CD4-positive, alpha-beta T cell treated with Interleukin-2 at 100 ng/mL for 4 hours (primary cell): ENCODE measurements around the gene TBL3.
A peak's percentile ranks its signal among the peaks of the same experiment; 100 is the strongest.

Experiments
- DNase-seq: peaks from one replicate; pipeline ENCODE4 v3.0.0-alpha.2; 2020; ENCODE audit warnings: low spot score

TBL3 gene

GRCh38 chr16:1982991-1983543, 11.2 kb downstream of the TBL3 start:
- DNase-seq: no peak

GRCh38 chr16:1983544-1984346, 11.9 kb downstream of the TBL3 start, which contains the start of gene GFER:
Gene GFER (plus strand): TSS chr16:1984193. CDS start chr16:1984219, 26 bp downstream.
- peak; percentile 75 for DNase-seq

DNA sequence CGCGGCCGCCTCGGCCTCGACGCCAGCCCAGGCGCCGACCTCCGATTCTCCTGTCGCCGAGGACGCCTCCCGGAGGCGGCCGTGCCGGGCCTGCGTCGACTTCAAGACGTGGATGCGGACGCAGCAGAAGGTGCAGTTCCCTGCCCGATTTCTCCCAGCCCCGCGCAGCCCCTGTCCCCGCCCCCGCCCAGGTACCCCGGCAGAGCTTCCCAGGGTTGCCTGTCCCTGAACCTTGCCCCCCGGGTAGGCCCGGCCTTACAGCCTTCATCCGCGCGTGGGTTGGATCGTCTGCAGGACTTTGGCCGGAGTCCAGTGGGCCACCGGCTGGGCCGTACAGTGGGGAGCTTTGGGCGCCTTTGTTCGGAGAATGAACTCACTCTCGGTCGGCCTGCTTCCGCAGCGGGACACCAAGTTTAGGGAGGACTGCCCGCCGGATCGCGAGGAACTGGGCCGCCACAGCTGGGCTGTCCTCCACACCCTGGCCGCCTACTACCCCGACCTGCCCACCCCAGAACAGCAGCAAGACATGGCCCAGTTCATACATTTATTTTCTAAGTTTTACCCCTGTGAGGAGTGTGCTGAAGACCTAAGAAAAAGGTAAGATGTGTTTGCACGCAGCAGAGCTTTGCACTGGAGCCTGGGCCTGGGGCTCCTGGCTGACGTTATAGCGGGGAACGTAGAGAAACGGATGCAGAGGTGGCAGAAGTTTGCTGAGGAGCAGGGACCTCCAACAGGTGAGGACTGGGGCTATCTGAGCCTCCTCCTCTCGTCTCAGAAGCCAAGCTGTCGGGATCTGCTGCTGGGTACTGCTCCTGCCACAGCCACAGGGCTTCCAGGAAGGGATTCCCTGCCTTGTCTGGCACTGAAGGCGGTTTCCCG, 12.7 kb downstream of the TBL3 start:
- no peak for DNase-seq

DNA sequence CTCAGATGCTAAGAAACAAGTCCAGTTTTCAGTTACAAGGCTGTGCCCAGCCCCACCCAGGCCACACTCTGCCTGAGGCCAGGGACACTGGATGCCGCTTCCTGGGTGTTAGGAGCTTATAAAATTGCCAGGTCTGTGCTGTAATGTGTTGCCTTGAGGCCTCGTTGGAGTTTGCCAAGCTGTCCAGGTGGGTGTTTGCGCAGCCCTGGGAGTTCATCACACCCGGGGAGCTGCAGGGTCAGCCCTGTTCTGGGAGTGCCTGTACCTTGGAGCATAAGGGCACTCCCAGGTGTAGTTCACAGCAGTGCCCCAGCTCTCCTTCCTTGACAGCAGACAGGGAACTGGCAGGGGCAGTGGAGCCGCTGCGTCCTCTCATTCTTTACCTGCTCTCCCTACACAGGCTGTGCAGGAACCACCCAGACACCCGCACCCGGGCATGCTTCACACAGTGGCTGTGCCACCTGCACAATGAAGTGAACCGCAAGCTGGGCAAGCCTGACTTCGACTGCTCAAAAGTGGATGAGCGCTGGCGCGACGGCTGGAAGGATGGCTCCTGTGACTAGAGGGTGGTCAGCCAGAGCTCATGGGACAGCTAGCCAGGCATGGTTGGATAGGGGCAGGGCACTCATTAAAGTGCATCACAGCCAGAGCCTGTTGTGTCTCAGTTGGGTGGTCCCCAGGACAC, 13.8 kb downstream of the TBL3 start:
- DNase-seq: no peak

GRCh38 chr16:1987198-1987597, 15.3 kb downstream of the TBL3 start:
- no peak for DNase-seq

GRCh38 chr16:1989209-1990100, 17.6 kb downstream of the TBL3 start, which contains the start of gene SYNGR3:
Gene SYNGR3 (plus strand): TSS chr16:1989970. CDS start chr16:1990103, 133 bp downstream.
- DNase-seq: no peak

GRCh38 chr16:1990101-1990350, 18.2 kb downstream of the TBL3 start:
- DNase-seq: no peak

DNA sequence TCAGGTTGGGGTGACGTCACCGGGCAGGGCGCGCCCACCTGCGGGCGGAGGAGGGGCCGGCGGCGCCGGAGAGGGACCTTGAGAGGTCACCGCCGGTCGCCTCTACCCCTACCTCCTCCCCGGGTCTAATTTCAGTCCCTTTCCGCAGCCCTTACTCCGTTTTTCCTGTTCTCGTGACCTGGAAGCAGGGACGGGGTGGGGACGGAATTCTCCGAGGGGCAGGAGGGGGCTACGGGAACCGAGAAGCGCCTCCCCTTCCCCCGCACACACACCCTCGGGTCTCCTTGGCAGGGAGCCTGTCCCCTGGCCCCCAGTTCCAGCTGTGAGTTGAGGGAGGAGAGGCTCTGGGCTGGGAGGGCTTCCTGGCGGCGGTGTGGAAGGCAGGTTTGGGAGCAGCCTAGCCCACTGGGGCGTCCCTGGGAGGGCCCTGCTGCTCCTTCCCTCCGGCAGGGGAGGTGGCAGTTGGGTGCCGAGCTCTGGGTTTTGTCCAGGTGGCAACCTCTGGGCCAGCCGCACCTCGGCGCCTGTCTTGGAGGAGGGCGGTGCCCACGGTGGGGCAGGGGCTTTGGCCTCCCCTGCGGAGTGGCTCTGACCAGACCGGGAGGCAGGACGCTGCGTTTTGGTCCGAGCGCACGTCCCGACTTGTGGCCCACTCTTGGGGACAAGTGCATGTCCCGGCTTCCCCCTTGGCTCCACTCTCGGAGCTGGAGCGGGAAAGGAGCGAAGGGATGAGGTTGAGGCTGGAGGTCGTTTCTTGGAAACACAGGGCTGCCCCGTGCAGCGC, 18.7 kb downstream of the TBL3 start:
- peak; percentile 42 for DNase-seq

- peak; percentile 66 for DNase-seq
Observed at GRCh38 chr16:1991135-1991551, 19.3 kb downstream of the TBL3 start.

DNA sequence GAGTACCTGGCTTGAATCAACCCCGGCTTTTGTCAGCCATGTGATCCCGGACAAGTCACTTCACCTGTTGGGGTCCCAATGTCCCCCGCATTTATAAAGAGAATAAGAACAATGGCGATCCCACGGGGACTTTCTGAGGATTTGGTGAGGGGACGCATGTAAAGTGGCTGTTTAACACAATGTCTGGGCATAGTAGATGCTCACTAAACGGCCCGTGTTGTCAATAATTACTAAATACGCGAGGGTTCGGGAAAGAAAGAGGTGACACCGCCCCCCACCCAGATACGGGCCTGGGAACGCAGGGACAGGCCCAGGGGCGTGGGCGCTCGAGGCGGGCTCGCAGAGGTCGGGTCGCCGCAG, 19.7 kb downstream of the TBL3 start:
- no peak for DNase-seq

DNA sequence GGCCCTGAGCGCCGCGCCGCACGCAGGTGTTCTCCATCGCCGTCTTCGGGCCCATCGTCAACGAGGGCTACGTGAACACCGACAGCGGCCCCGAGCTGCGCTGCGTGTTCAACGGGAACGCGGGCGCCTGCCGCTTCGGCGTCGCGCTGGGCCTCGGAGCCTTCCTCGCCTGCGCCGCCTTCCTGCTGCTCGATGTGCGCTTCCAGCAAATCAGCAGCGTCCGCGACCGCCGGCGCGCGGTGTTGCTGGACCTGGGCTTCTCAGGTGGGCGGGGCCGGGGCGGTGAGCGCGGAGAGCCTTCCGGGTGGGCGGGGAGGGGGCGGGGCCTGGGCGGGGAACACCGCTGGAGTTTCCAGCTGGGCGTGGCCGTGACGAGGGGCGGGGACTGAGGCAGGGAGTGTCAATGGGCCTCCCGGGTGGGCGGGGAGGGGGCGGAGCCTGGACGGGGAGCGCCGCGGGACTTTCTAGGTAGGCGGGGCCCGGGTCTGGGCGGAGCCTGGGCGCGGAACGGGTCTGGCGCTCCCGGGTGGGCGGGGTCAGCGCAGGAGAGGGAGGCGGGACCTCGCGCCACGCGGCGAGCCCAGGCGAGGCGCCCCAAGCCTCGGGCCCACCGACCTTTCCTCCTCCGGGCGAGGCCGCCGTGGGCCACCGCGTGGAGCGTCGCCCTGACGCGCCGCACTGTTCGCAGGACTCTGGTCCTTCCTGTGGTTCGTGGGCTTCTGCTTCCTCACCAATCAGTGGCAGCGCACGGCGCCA, 20.3 kb downstream of the TBL3 start:
- DNase-seq: peak; percentile 97

DNA sequence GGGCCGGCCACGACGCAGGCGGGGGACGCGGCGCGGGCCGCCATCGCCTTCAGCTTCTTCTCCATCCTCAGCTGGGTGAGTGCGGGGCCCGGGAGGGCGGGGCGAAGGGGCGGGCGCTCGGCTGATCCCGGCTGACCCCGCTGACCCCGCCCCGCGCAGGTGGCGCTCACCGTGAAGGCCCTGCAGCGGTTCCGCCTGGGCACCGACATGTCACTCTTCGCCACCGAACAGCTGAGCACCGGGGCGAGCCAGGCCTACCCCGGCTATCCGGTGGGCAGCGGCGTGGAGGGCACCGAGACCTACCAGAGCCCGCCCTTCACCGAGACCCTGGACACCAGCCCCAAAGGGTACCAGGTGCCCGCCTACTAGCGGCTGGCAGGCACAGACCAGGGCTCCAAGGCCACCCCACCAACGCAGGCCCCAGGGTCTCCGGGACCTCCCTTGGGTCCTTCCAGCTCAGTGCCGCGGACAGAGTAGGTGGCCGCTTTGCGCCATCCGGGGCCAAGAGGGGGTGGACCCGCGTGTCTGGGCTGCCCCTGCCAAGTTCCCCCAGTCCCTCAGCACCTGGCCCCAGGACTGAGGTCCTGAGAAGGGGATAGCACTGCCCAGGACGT, 21.0 kb downstream of the TBL3 start:
- DNase-seq: no peak

DNA sequence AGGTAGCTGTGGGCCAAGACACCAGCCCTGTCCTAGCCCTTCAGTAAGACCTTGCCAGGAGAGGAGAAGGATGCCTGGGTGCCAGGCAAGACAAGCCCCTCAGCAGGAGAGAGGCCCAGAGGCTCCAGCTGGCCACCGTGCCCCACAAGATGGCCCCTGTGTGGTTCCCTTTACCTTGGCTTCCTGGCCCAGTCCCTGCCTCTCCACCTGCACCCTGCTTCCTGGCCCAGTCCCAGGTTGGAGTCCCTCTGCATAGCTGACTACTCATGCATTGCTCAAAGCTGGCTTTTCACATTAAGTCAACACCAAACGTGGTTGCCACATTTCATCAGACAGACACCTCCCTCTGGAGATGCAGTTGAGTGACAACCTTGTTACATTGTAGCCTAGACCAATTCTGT, 21.9 kb downstream of the TBL3 start:
- no peak for DNase-seq

GRCh38 chr16:1997494-1998359, 25.9 kb downstream of the TBL3 start:
- no peak for DNase-seq

- DNase-seq: no peak
Observed at GRCh38 chr16:1998360-1998835, 26.5 kb downstream of the TBL3 start.

DNA sequence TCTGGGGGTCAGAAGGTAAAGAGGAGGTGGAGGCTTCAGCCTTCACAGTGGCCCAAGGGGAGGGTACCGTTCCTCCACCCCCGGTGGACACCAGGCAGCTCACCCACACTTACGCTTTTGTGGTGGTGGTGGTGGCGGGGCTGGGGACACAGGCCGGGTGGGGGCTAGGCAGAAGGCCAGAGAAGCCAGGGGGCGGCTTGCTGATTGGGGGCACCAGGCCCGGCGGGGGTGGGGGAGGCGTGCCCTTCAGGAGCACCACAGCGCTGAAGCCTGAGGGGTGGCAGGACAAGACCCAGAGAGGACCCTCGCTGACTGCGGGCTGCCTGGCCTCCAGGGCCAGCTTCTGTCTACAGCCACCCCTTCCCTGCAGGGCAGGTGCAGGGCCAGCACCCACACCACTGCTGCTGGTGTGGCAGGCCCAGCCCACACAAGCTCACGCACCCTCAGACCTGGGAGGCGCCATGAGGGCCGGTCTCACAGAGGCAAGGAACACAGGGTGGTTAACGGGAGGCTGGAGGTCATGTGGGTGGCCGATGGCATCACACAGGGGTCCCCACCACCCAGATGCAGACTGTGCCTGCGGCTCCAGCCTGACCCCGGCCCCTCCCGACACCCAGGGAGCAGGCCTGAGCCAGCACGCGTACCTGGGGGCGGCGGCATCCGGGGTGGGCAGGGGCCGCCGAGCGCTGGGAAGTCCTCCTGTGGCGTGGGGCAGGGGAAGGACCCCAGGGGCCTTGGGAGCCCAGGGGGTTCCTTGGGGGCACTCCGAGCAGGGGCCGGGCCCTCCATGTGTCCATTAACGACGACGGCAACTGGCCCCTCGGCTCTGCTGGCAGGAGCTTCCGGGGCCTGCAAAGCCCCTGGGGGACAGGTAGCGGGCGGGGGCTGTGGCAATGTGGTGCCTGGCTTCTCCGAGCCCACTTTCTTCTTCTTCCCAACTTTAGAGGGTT, 27.3 kb downstream of the TBL3 start:
- no peak for DNase-seq
